Left lobe of liver (tissue), 2 donors: ENCODE data around the gene IQCF5. TPM values are rescaled to one million over a fixed set of nuclear protein-coding genes. Genes with fewer than 3 reads are reported as not detected.
"Not testable (repeated sequence)": the region's sequence is repeated elsewhere in the genome, so short reads cannot be mapped to it uniquely, and the experiment has no call there.

Source experiments
- ATAC-seq: fragments of 200-7000 bp; cut with Tn5 transposase; one replicate; pipeline ENCODE4 v1.9.1; 2020; ENCODE audit warnings: mild to moderate bottlenecking, moderate library complexity
- DNase-seq: peaks from one replicate; pipeline ENCODE4 v3.0.0-alpha.2; 2020; ENCODE audit warnings: low spot score
- total RNA-seq: library from RNA; stranded (reverse); gene quantifications from one replicate; pipeline ENCODE4 v1.2.1, GENCODE V29; 2021
- donor health status: DM: no; HTN: no; CAD: no; lungs with moderate emphysema.
- donor health status: DM: no; HTN: yes; CAD: no.

IQCF5 gene
- total RNA-seq, 1 donor from 2014 or later, result not detected

DNA sequence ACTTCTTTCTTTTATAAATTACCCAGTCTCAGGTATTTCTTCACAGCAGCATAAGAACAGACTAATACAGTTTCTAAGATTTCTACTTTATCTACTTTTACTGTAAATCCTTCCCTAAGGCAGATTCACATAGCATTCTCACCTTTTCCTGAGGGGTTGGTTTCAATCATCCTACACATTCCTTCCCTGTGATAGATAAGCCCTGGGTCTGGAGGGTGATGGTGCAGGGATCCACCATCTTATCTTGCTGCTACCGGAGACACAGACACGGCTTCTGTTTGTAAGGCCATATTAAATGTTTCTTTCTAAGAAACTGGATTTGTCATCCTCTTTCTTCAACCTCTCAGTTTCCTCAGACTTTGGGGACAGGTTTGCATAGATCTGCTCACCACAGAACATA lies 6.1 kb downstream of the IQCF5 start:
- DNase-seq (no peak), ATAC-seq (no peak)

- DNase-seq, ATAC-seq: not testable (repeated sequence)
Measured at GRCh38 chr3:51868896-51869295, 6.5 kb downstream of the IQCF5 start.

DNA sequence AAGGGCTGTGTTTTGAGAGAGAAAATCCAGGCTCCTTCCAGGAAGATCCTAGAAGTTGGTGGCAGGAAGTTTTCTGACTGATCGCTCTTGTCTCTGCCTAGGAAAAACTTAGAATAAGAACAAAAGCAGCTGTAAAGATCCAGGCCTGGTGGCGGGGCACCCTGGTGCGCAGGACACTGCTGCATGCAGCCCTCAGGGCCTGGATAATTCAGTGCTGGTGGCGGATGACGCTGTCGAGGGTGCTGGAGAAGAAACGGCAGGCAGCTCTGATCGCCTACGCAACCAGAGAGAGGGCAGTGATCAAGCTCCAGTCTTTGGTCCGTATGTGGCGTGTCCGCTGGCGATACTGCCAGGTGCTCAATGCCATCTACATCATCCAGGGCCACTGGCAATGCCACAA lies 12.5 kb downstream of the IQCF5 start:
- DNase-seq, result no peak

GRCh38 chr3:51860703-51861665 lies 14.4 kb downstream of the IQCF5 start, which contains the start of gene IQCF2:
IQCF2 (plus strand) TSS chr3:51861615; CDS start chr3:51861667, 52 bp downstream.
- DNase-seq (no peak), ATAC-seq (no peak)

More for the DNA sequence above, 12.5 kb downstream of the IQCF5 start:
- ATAC-seq, result no peak

DNA sequence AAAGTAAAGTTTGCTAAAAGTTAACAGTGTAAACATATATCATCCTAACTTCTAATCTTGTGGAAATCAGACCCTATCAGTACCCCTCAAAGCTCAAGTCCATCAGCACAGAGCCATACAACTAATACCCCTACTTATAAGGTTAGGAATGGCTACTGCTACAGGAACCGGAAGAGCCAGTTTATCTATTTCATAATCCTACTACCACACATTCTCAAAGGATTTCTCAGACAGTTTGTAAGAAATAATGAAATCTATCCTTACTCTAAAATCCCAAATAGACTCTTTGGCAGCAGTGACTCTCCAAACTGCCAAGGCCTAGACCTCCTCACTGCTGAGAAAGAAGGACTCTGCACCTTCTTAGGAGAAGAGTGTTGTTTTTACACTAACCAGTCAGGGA lies 20.0 kb downstream of the IQCF5 start:
- ATAC-seq, DNase-seq: not testable (repeated sequence)

DNA sequence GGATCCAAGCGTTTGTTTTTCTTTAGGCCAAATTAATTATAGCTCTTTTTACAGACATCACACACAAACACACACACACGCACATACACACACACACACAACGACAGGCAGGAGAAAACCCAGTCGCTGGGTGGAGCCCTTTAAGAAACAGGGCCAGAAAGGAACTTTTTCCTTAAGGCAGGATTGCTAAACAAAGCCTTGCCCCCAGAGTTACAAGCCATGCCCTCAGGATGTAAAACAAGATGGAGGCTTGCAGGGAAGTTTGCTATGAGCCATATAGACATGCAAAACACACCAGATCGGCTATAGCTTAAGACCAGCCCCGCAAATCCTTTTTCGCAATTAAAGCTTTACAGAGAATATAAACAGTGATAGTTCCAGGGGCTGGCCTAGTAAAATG lies 30.3 kb downstream of the IQCF5 start:
- ATAC-seq (no peak), DNase-seq (no peak)

- no peak for DNase-seq
- ATAC-seq, result no peak
Measured at GRCh38 chr3:51836606-51837005, 38.8 kb downstream of the IQCF5 start.

GRCh38 chr3:51830836-51831385 lies 44.5 kb downstream of the IQCF5 start:
- ATAC-seq (no peak), DNase-seq (no peak)

- ATAC-seq (no peak), DNase-seq (no peak)
Measured at GRCh38 chr3:51830345-51830744, 45.1 kb downstream of the IQCF5 start.

DNA sequence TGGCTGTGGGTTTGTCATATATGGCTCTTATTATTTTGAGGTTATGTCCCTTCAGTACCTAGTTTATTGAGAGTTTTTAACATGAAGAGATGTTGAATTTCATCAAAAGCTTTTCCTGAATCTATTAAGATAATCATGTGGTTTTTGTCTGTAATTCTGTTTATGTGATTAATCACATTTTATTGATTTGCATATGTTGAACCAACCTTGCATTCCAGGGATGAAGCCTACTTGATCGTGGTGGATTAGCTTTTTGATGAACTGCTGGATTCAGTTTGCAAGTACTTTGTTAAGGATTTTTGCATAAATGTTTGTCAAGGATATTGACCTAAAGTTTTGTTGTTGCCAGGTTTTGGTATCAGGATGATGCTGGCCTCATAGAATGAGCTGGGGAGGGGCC lies 47.1 kb downstream of the IQCF5 start:
- ATAC-seq (no peak), DNase-seq (no peak)

Other genes starting within 250 kb of the IQCF5 start
- 39.2 TPM for gene TEX264, start 204.3 kb downstream of the IQCF5 start, total RNA-seq
- gene GRM2, start 168.5 kb downstream of the IQCF5 start, total RNA-seq, result 0.05 TPM
- not detected for gene IQCF6, start 96.4 kb downstream of the IQCF5 start, total RNA-seq
- gene IQCF2, start 14.0 kb downstream of the IQCF5 start, total RNA-seq, result not detected
- gene IQCF1, start 27.8 kb upstream of the IQCF5 start, total RNA-seq, result not detected
- 7.6 TPM for gene RRP9, start 66.3 kb upstream of the IQCF5 start, total RNA-seq
- gene PARP3, start 66.8 kb upstream of the IQCF5 start, total RNA-seq, result 23.7 TPM
- not detected for gene GPR62, start 79.8 kb upstream of the IQCF5 start, total RNA-seq
- 7.4 TPM for gene PCBP4, start 91.9 kb upstream of the IQCF5 start, total RNA-seq
- gene ABHD14B, start 98.4 kb upstream of the IQCF5 start, total RNA-seq, result 113 TPM
- gene ABHD14A, start 99.5 kb upstream of the IQCF5 start, total RNA-seq, result 13.8 TPM
- 301 TPM for gene ACY1, start 107.9 kb upstream of the IQCF5 start, total RNA-seq
- 392 TPM for gene RPL29, start 120.3 kb upstream of the IQCF5 start, total RNA-seq
- 4.3 TPM for gene DUSP7, start 181.0 kb upstream of the IQCF5 start, total RNA-seq